Cardiac fibroblast (primary cell): Measurements from ENCODE around the gene IFIT2.

Experiments
- DNase-seq, 2 donors: peaks; one replicate each; pipeline versions ENCODE4 v3.0.0 to v3.0.0-alpha.2; 2010; ENCODE audit warnings: low read depth in 2 of 2
- H3K4me3 ChIP-seq, 2 donors: replicated peaks in 1 of 2; 1 replicate in 1 of 2; 2 replicates in 1 of 2; pipeline ENCODE4 v1.5.1; 2011; ENCODE audit warnings: low read depth in 2 of 2, low read length in 2 of 2, mild to moderate bottlenecking in 2 of 2, moderate library complexity in 1 of 2
- CTCF ChIP-seq: IDR thresholded peaks from one replicate; pipeline ENCODE4 v1.5.1; 2011; ENCODE audit warnings: low read depth, mild to moderate bottlenecking, low read length, inconsistent platforms

Gene IFIT2

GRCh38 chr10:89306434-89307268, 4.8 kb downstream of the IFIT2 start:
- DNase-seq: no peak
- TF ChIP-seq CTCF: no peak
- no peak overlapping the region for H3K4me3 ChIP-seq

GRCh38 chr10:89307269-89307577, 5.4 kb downstream of the IFIT2 start:
- DNase-seq: no peak
- no peak overlapping the region for H3K4me3 ChIP-seq
- no peak for TF ChIP-seq CTCF

- no peak overlapping the region for H3K4me3 ChIP-seq
- DNase-seq: no peak
- TF ChIP-seq CTCF: no peak
These were observed 6.4 kb downstream of the IFIT2 start for GRCh38 chr10:89308266-89308665.

GRCh38 chr10:89308736-89309135, 6.9 kb downstream of the IFIT2 start:
- H3K4me3 ChIP-seq: no peak overlapping the region
- DNase-seq: no peak
- TF ChIP-seq CTCF: no peak

- TF ChIP-seq CTCF: no peak
- DNase-seq: no peak
These were observed 7.6 kb downstream of the IFIT2 start for GRCh38 chr10:89309156-89310055.

GRCh38 chr10:89310056-89310893, 8.4 kb downstream of the IFIT2 start:
- TF ChIP-seq CTCF: no peak
- H3K4me3 ChIP-seq: no peak overlapping the region
- peak in 1 of 2 donors; percentile 49 for DNase-seq

More at GRCh38 chr10:89309156-89310055, 7.6 kb downstream of the IFIT2 start:
- H3K4me3 ChIP-seq: no peak overlapping the region
